MM.1S (cell line): ENCODE data around the gene LMNTD1.

Experiments used
- DNase-seq: peaks from one replicate; pipeline ENCODE4 v3.0.0-alpha.2; 2015
- H2AFZ ChIP-seq: fragments of 300-600 bp; sonication (generic); 2 replicates; pipeline ENCODE4 v1.6.0; 2016; ENCODE audit warnings: antibody characterized with exemption, low read length
- H3F3A ChIP-seq: fragments of 300-600 bp; sonication (generic); 2 replicates; pipeline ENCODE4 v1.6.1; 2016; ENCODE audit warnings: mild to moderate bottlenecking, antibody characterized with exemption, low read length, moderate library complexity, mixed read lengths; ENCODE audit not compliant: insufficient read depth
- H3K27ac ChIP-seq: fragments of 300-600 bp; sonication (generic); 2 replicates; pipeline ENCODE4 v1.5.1; 2016; ENCODE audit warnings: mild to moderate bottlenecking, low read length
- H3K27me3 ChIP-seq: fragments of 300-600 bp; sonication (generic); replicated peaks from 2 replicates; pipeline ENCODE4 v1.6.0; 2016; ENCODE audit warnings: low read length; ENCODE audit not compliant: insufficient read depth
- H3K36me3 ChIP-seq: fragments of 300-600 bp; sonication (generic); replicated peaks from 2 replicates; pipeline ENCODE4 v1.6.1; 2016; ENCODE audit warnings: mild to moderate bottlenecking, low read length, mixed read lengths; ENCODE audit not compliant: insufficient read depth
- H3K4me1 ChIP-seq: fragments of 300-600 bp; sonication (generic); 2 replicates; pipeline ENCODE4 v1.6.1; 2016; ENCODE audit warnings: low read length, mixed read lengths
- H3K4me2 ChIP-seq: fragments of 300-600 bp; sonication (generic); 2 replicates; pipeline ENCODE4 v1.6.0; 2016; ENCODE audit warnings: low read depth, low read length
- H3K4me3 ChIP-seq: fragments of 300-600 bp; sonication (generic); 2 replicates; pipeline ENCODE4 v1.5.1; 2016; ENCODE audit warnings: low read length, mixed read lengths
- H3K79me2 ChIP-seq: fragments of 300-600 bp; sonication (generic); 2 replicates; pipeline ENCODE4 v1.6.1; 2016; ENCODE audit warnings: mixed run types, low read length, mixed read lengths
- H3K9ac ChIP-seq: fragments of 300-600 bp; sonication (generic); 2 replicates; pipeline ENCODE4 v1.6.1; 2016; ENCODE audit warnings: low read length, mixed read lengths
- H3K9me2 ChIP-seq: fragments of 300-600 bp; sonication (generic); replicated peaks from 2 replicates; pipeline ENCODE4 v1.6.1; 2016; ENCODE audit warnings: mild to moderate bottlenecking, low read length, mixed read lengths; ENCODE audit not compliant: insufficient read depth
- H3K9me3 ChIP-seq: fragments of 300-600 bp; sonication (generic); replicated peaks from 2 replicates; pipeline ENCODE4 v1.6.1; 2016; ENCODE audit warnings: mild to moderate bottlenecking, low read length, mixed read lengths; ENCODE audit not compliant: insufficient read depth
- H4K20me1 ChIP-seq: fragments of 300-600 bp; sonication (generic); 2 replicates; pipeline ENCODE4 v1.6.1; 2016; ENCODE audit warnings: mild to moderate bottlenecking, low read length, moderate library complexity, mixed read lengths; ENCODE audit not compliant: insufficient read depth
- EZH2 ChIP-seq: fragments of 300-600 bp; sonication (generic); optimal IDR thresholded peaks from 2 replicates; pipeline ENCODE3; 2017; ENCODE audit warnings: low read depth, mild to moderate bottlenecking, antibody characterized with exemption, low read length, mixed read lengths
- EZH2phosphoT487 ChIP-seq: fragments of 300-600 bp; sonication (generic); IDR thresholded peaks from 2 replicates; pipeline ENCODE4 v1.6.1; 2018; ENCODE audit warnings: antibody characterized with exemption, low read length
- TF ChIP-seq, protein P1 (sequence below): fragments of 300-600 bp; sonication (generic); IDR thresholded peaks from 2 replicates; pipeline ENCODE4 v1.5.1; 2016; ENCODE audit warnings: antibody characterized with exemption, low read length, mixed read lengths

Gene LMNTD1

DNA sequence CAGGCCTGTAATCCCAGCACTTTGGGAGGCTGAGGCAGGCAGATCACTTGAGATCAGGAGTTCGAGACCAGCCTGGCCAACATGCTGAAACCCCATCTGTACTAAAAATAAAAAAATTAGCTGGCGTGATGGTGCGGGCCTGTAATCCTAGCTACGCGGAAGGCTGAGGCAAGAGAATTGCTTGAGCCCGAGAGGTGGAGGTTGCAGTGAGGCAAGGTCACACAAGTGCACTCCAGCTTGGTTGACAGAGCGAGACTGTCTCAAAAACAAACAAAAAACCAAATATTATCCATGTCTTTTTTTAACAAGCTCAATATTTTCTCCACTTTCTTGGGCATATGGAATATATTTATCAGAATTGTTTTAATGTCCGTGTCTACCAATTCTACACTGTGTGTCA lies 89.6 kb downstream of the LMNTD1 start:
- Histone ChIP-seq H3K4me1 (no peaks in the 10 kb centered on the region), H3K27ac (no peak overlapping the region), H2AFZ (no peak overlapping the region), H3K4me2 (no peak overlapping the region), H3K79me2 (no peaks in the 10 kb centered on the region), H3K9me3 (no peaks in the 10 kb centered on the region), H4K20me1 (no peaks in the 10 kb centered on the region), H3K27me3 (no peaks in the 10 kb centered on the region), H3F3A (no peaks in the 10 kb centered on the region), H3K9ac (no peak overlapping the region), H3K9me2 (no peaks in the 10 kb centered on the region), H3K4me3 (no peak overlapping the region), H3K36me3 (no peaks in the 10 kb centered on the region)
- no peak for TF ChIP-seq EZH2
- TF ChIP-seq EZH2phosphoT487: no peak
- TF ChIP-seq, protein P1, sequence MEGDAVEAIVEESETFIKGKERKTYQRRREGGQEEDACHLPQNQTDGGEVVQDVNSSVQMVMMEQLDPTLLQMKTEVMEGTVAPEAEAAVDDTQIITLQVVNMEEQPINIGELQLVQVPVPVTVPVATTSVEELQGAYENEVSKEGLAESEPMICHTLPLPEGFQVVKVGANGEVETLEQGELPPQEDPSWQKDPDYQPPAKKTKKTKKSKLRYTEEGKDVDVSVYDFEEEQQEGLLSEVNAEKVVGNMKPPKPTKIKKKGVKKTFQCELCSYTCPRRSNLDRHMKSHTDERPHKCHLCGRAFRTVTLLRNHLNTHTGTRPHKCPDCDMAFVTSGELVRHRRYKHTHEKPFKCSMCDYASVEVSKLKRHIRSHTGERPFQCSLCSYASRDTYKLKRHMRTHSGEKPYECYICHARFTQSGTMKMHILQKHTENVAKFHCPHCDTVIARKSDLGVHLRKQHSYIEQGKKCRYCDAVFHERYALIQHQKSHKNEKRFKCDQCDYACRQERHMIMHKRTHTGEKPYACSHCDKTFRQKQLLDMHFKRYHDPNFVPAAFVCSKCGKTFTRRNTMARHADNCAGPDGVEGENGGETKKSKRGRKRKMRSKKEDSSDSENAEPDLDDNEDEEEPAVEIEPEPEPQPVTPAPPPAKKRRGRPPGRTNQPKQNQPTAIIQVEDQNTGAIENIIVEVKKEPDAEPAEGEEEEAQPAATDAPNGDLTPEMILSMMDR: no peak
- no peak for DNase-seq

DNA sequence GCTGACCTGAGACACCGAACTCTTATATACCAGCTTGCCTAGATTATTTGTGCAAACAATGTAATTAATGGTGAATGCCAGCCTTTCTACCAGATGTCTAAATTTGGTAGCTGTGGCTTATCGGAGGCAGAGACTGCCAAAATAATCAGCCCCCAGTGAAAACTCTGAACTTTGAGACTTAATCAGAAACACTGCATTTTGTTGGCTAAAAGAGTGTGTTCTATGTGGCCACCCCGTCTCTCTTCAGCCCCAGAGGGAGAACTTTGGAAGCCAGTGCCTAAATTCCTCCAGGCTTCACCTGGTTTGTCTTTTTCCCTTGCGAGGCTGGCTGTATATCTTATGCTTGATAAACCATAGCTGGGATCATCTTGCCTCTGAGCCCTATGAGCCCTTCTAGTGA lies 90.1 kb downstream of the LMNTD1 start:
- Histone ChIP-seq H3K4me1 (no peaks in the 10 kb centered on the region), H3F3A (no peaks in the 10 kb centered on the region), H3K27ac (no peak overlapping the region), H3K9ac (no peak overlapping the region), H3K79me2 (no peaks in the 10 kb centered on the region), H2AFZ (no peak overlapping the region), H3K4me3 (no peak overlapping the region), H3K27me3 (no peaks in the 10 kb centered on the region), H3K9me3 (no peaks in the 10 kb centered on the region), H3K9me2 (no peaks in the 10 kb centered on the region), H3K36me3 (no peaks in the 10 kb centered on the region), H4K20me1 (no peaks in the 10 kb centered on the region), H3K4me2 (no peak overlapping the region)
- DNase-seq: no peak
- TF ChIP-seq EZH2 (no peak), EZH2phosphoT487 (no peak)
- TF ChIP-seq, protein P1: no peak

DNA sequence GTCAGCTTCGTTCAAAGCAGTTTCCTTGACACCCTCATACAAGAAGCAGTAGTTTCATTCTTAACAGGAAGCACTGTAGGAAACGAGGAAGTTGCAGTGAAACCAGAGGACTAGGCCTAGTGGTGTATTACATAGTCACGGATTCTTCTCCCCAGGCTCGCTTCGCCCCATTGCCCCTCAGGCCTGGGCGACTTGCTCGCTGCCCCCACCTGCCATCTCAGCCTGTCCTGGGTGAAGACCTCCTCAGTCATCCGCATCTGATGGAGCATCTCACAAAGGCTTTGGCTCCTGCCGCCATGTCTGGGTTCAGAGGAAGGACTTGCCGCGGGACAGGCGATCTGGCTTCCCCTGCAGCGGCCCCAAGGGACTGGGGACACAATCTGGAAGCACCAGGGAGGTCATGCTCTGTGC lies 93.5 kb downstream of the LMNTD1 start:
- H3K4me2 ChIP-seq: no peak overlapping the region
- no peak overlapping the region for H2AFZ ChIP-seq

More for the DNA sequence above, 93.5 kb downstream of the LMNTD1 start:
- H3K4me1 ChIP-seq: no peaks in the 10 kb centered on the region
- no peaks in the 10 kb centered on the region for H3K9me3 ChIP-seq
- no peaks in the 10 kb centered on the region for H3K36me3 ChIP-seq
- H3K9me2 ChIP-seq: no peaks in the 10 kb centered on the region
- no peak overlapping the region for H3K9ac ChIP-seq
- H3F3A ChIP-seq: no peaks in the 10 kb centered on the region
- no peaks in the 10 kb centered on the region for H4K20me1 ChIP-seq
- H3K27me3 ChIP-seq: no peaks in the 10 kb centered on the region
- DNase-seq: no peak
- no peak overlapping the region for H3K4me3 ChIP-seq
- TF ChIP-seq, protein P1: no peak
- TF ChIP-seq EZH2 (no peak), EZH2phosphoT487 (no peak)
- H3K27ac ChIP-seq: no peak overlapping the region
- H3K79me2 ChIP-seq: no peaks in the 10 kb centered on the region
